ENCODE data around the gene FAM219A. TPM values are rescaled to one million over a fixed set of nuclear protein-coding genes. Genes with fewer than 3 reads are reported as not detected.

FAM219A gene
- total RNA-seq, 1 experiment from 2014 or later: 38.6 TPM

- ATAC-seq (no peak), DNase-seq (ENCODE audit: low read depth, low spot score) (no peak)
- H3K9me3 ChIP-seq (ENCODE audit: control insufficient read depth, insufficient read depth, low read depth, low read length): no peaks in the 10 kb centered on the region
- intact Hi-C loops (cut with micrococcal nuclease; ENCODE audit: unreplicated experiment) (no loop called here), in situ Hi-C loops (cut with HindIII; ENCODE audit: low pct_unique_long_range_greater_than_20kb, low sequenced_read_pairs) (no loop called here)
- no peak overlapping the region for H3K4me3 ChIP-seq (ENCODE audit: low read depth in 2 of 2, low read length in 2 of 2)
- BruUV-seq (replicated peaks): no TSS peak
- TF ChIP-seq SIN3A (IDR thresholded peaks at IDR 0.05; ENCODE audit: borderline replicate concordance, insufficient read depth, low read depth, low read length): no peak
- TF ChIP-seq TCF7L2 (IDR thresholded peaks at IDR 0.05; ENCODE audit: low read depth, low read length): no peak
- no peak for TF ChIP-seq POLR2AphosphoS5 (IDR thresholded peaks at IDR 0.05; ENCODE audit: low read depth, low read length)
- no peak for TF ChIP-seq REST (IDR thresholded peaks at IDR 0.05; ENCODE audit: insufficient read depth in 1 of 2, low read depth in 2 of 2, low read length in 1 of 2)
- TF ChIP-seq CTCF (IDR thresholded peaks at IDR 0.05): no peak
- no peaks in the 10 kb centered on the region for H3K4me1 ChIP-seq (ENCODE audit: control insufficient read depth, insufficient read depth, low read length)
- H3K36me3 ChIP-seq (ENCODE audit: control insufficient read depth, insufficient read depth, low read length): no peaks in the 10 kb centered on the region
- POLR2A ChIA-PET: no interaction called here
- H3K27ac ChIP-seq (ENCODE audit: low read length): no peak overlapping the region
- CTCF ChIA-PET: interaction anchor here (0.6 to 0.8 kb wide), 2 partner anchors 11 to 35 kb away, joined by 3 to 4 read pairs; no protein-coding TSS in a partner anchor
- H3K27me3 ChIP-seq (ENCODE audit: control insufficient read depth, insufficient read depth, low read length): no peaks in the 10 kb centered on the region; the same call in 1 of the 2 replicates
Measured at GRCh38 chr9:34490360-34490759, 32.0 kb upstream of the FAM219A start.

GRCh38 chr9:34486572-34486971 is 28.2 kb upstream of the FAM219A start:
- ATAC-seq (no peak), DNase-seq (ENCODE audit: low read depth, low spot score) (no peak)
- no peaks in the 10 kb centered on the region for H3K9me3 ChIP-seq (ENCODE audit: control insufficient read depth, insufficient read depth, low read depth, low read length)
- POLR2A ChIA-PET: no interaction called here
- no peak overlapping the region for H3K27ac ChIP-seq (ENCODE audit: low read length)
- TF ChIP-seq TCF7L2 (IDR thresholded peaks at IDR 0.05; ENCODE audit: low read depth, low read length) (no peak), CTCF (IDR thresholded peaks at IDR 0.05) (no peak), SIN3A (IDR thresholded peaks at IDR 0.05; ENCODE audit: borderline replicate concordance, insufficient read depth, low read depth, low read length) (no peak), POLR2AphosphoS5 (IDR thresholded peaks at IDR 0.05; ENCODE audit: low read depth, low read length) (no peak), REST (IDR thresholded peaks at IDR 0.05; ENCODE audit: insufficient read depth in 1 of 2, low read depth in 2 of 2, low read length in 1 of 2) (no peak)
- no peaks in the 10 kb centered on the region for H3K36me3 ChIP-seq (ENCODE audit: control insufficient read depth, insufficient read depth, low read length)
- H3K4me3 ChIP-seq (ENCODE audit: low read depth in 2 of 2, low read length in 2 of 2): no peak overlapping the region
- H3K4me1 ChIP-seq (ENCODE audit: control insufficient read depth, insufficient read depth, low read length): no peaks in the 10 kb centered on the region
- in situ Hi-C loops (cut with HindIII; ENCODE audit: low pct_unique_long_range_greater_than_20kb, low sequenced_read_pairs): no loop called here
- BruUV-seq (replicated peaks): no TSS peak
- CTCF ChIA-PET: no interaction called here
- intact Hi-C loops (cut with micrococcal nuclease; ENCODE audit: unreplicated experiment): no loop called here
- no peaks in the 10 kb centered on the region; the same call in 1 of the 2 replicates for H3K27me3 ChIP-seq (ENCODE audit: control insufficient read depth, insufficient read depth, low read length)
